ENCODE results near the gene UPK1A. TPM values are rescaled to one million over a fixed set of nuclear protein-coding genes. Genes with fewer than 3 reads are reported as not detected.

The UPK1A gene
- total and polyA plus RNA-seq, 10 of the 15 experiments (the other 5 are each of a cell fraction or from before 2014, with no cell fraction given) = 0.15 to 1.9 (median 0.26) TPM; not detected in 7

GRCh38 chr19:35629332-35629633 lies 37.0 kb upstream of the UPK1A start:
- POLR2A ChIA-PET = interaction anchor here (1.0 kb wide), 1 partner anchor 14 kb away, joined by 5 read pairs; no protein-coding TSS in a partner anchor
- no peak for FAIRE-seq

More at GRCh38 chr19:35629332-35629633, 37.0 kb upstream of the UPK1A start:
- H3K79me2 ChIP-seq (ENCODE audit: control insufficient read depth, insufficient read depth, low read length) = peaks cover 10% of the 10 kb centered on the region
- peak overlapping the region; percentile 99 for H3K4me2 ChIP-seq (ENCODE audit: control insufficient read depth, insufficient read depth)
- H3K4me3 ChIP-seq = peak overlapping the region; percentile 91
- WGBS (ENCODE audit: insufficient coverage, insufficient replicate concordance, low lambda C conversion rate, missing lambda C conversion rate) = 5% methylated on average over 14 of the region's 15 CpGs
- H3K4me1 ChIP-seq (ENCODE audit: control insufficient read depth, insufficient read depth, low read length) = no peaks in the 10 kb centered on the region; the same call in 1 of the 2 replicates
- intact Hi-C loops (cut with micrococcal nuclease; ENCODE audit: unreplicated experiment) = no loop called here
- peak overlapping the region; percentile 58; the same call in 1 of the 2 replicates for H2AFZ ChIP-seq (ENCODE audit: control insufficient read depth, low read depth, low read length)
- no peaks in the 10 kb centered on the region for H3K9me3 ChIP-seq (replicated peaks; ENCODE audit: control insufficient read depth, insufficient read depth, low read length)
- in situ Hi-C loops (cut with MboI) = no loop called here
- peak overlapping the region; percentile 78 for H3K27ac ChIP-seq (ENCODE audit: control insufficient read depth, insufficient read depth)
- ChIA-PET SMC1A (ENCODE audit: uncharacterized antibody, unreplicated experiment) (interaction anchor here (0.9 kb wide), 1 partner anchor 9 kb away, joined by 4 read pairs; no protein-coding TSS in a partner anchor), CTCF (no interaction called here), RAD21 (ENCODE audit: unreplicated experiment) (no interaction called here)
- peak overlapping the region; percentile 91 for H3K9ac ChIP-seq (ENCODE audit: control insufficient read depth, insufficient read depth, low read length)
- peaks cover 5 to 7% of the 10 kb centered on the region in 2 experiments; a peak in 3 of 4 replicates for H3K36me3 ChIP-seq (ENCODE audit: control insufficient read depth in 2 of 2, insufficient read depth in 2 of 2, low read length in 1 of 2)
- no peak for ATAC-seq
- H4K20me1 ChIP-seq (ENCODE audit: control insufficient read depth, insufficient read depth) = no peaks in the 10 kb centered on the region
- no peak for DNase-seq (ENCODE audit: low read depth, low spot score)
- H3K27me3 ChIP-seq (replicated peaks in 1 of 2; ENCODE audit: control insufficient read depth in 2 of 2, insufficient read depth in 2 of 2, low read length in 1 of 2) = no peaks in the 10 kb centered on the region
- BruUV-seq (replicated peaks) = TSS peak; percentile 81
- TF ChIP-seq NKRF (conservative IDR thresholded peaks at IDR 0.05) (no peak), IKZF2 (IDR thresholded peaks at IDR 0.05) (no peak), POU2F2 (IDR thresholded peaks at IDR 0.05; ENCODE audit: borderline replicate concordance, low read depth, low read length) (no peak), CBX3 (IDR thresholded peaks at IDR 0.05; ENCODE audit: borderline replicate concordance, low read depth) (no peak), GATAD2B (conservative IDR thresholded peaks at IDR 0.05; ENCODE audit: low read depth) (no peak), SREBF1 (IDR thresholded peaks at IDR 0.05; ENCODE audit: low read length) (no peak), ZNF24 (IDR thresholded peaks at IDR 0.05) (no peak), NR2C2 (IDR thresholded peaks at IDR 0.05; ENCODE audit: borderline replicate concordance, control insufficient read depth, insufficient read length, low read depth) (no peak), NFIC (IDR thresholded peaks at IDR 0.05; ENCODE audit: low read depth, low read length) (no peak), STAT3 (IDR thresholded peaks at IDR 0.05; ENCODE audit: low read depth, low read length) (no peak), RAD51 (IDR thresholded peaks at IDR 0.05) (no peak)
